HepG2 (cell line): ENCODE results near the gene PRPSAP1. TPM values are rescaled to one million over a fixed set of nuclear protein-coding genes. Genes with fewer than 3 reads are reported as not detected.

ENCODE experiments used
- CCAR2 ChIP-seq: fragments of 200-400 bp; formaldehyde crosslinking; optimal IDR thresholded peaks from 2 replicates; pipeline ENCODE3; 2018; ENCODE audit warnings: low read depth, mild to moderate bottlenecking, low read length, moderate library complexity
- E2F1 ChIP-seq: sonication (generic); formaldehyde crosslinking; IDR thresholded peaks from 2 replicates; pipeline ENCODE4 v1.5.0; 2020; ENCODE audit warnings: missing genetic modification reagents
- HINFP ChIP-seq: sonication (generic); formaldehyde crosslinking; IDR thresholded peaks from 2 replicates; pipeline ENCODE4 v1.4.0; 2020; ENCODE audit warnings: low read depth, mild to moderate bottlenecking, missing genetic modification reagents
- HNF1B ChIP-seq: sonication (generic); formaldehyde crosslinking; IDR thresholded peaks from 2 replicates; pipeline ENCODE4 v1.5.1; 2020; ENCODE audit warnings: mild to moderate bottlenecking, moderate library complexity, missing genetic modification reagents
- HNRNPH1 ChIP-seq: fragments of 200-400 bp; formaldehyde crosslinking; optimal IDR thresholded peaks from 2 replicates; pipeline ENCODE3; 2017; ENCODE audit warnings: mild to moderate bottlenecking, low read depth, low read length
- MBD4 ChIP-seq: IDR thresholded peaks from 2 replicates; pipeline ENCODE4 v1.6.1; 2012; ENCODE audit warnings: low read length, inconsistent platforms, borderline replicate concordance
- MIER2 ChIP-seq: IDR thresholded peaks from 2 replicates; pipeline ENCODE4 v1.6.1; 2016; ENCODE audit warnings: missing biosample characterization, missing genetic modification reagents
- NR2F1 ChIP-seq, 2 experiments: fragments of 450-650 bp in 1 of 2; formaldehyde crosslinking in 1 of 2; IDR thresholded peaks; 2 replicates each; pipeline versions ENCODE4 v1.5.0 to v1.6.1; 2016 to 2020; ENCODE audit warnings: mild to moderate bottlenecking in 1 of 2, missing compliant biosample characterization in 1 of 2, missing genetic modification reagents in 1 of 2, moderate library complexity in 1 of 2
- WIZ ChIP-seq: sonication (generic); formaldehyde crosslinking; IDR thresholded peaks from 2 replicates; pipeline ENCODE4 v1.5.1; 2020; ENCODE audit warnings: mild to moderate bottlenecking, missing genetic modification reagents
- ZBTB37 ChIP-seq: sonication (generic); formaldehyde crosslinking; IDR thresholded peaks from 2 replicates; pipeline ENCODE4 v1.4.0; 2020; ENCODE audit warnings: mild to moderate bottlenecking, missing genetic modification reagents
- ZNF276 ChIP-seq: sonication (generic); formaldehyde crosslinking; IDR thresholded peaks from 2 replicates; pipeline ENCODE4 v1.4.0; 2020; ENCODE audit warnings: mild to moderate bottlenecking, low read depth, missing genetic modification reagents
- ZNF770 ChIP-seq: sonication (generic); formaldehyde crosslinking; IDR thresholded peaks from 2 replicates; pipeline ENCODE4 v1.5.0; 2020; ENCODE audit warnings: mild to moderate bottlenecking, missing genetic modification reagents
- ZNF776 ChIP-seq: sonication (generic); formaldehyde crosslinking; IDR thresholded peaks from 2 replicates; pipeline ENCODE4 v1.4.0; 2020; ENCODE audit warnings: mild to moderate bottlenecking, missing genetic modification reagents
- polyA plus RNA-seq, 8 experiments: library from polyadenylated mRNA; depleted of rRNA in 3 of 8; stranded (reverse) in 7 of 8; unstranded in 1 of 8; fragments of >200 nt; fragmentation: Illumina TruSeq in 4 of 8; extraction: Trizol in 4 of 8; gene quantifications; 2 replicates each; pipeline versions ENCODE4 v1.2.1 to v1.2.3, GENCODE V29; 2011 to 2016; ENCODE audit warnings: low read depth in 4 of 8, missing spikeins in 1 of 8, mixed read lengths in 1 of 8; ENCODE audit not compliant: insufficient read depth in 1 of 8
- total RNA-seq, 5 experiments: library from RNA; depleted of rRNA; stranded (reverse); fragments of >200 nt; fragmentation: Illumina TruSeq; extraction: Trizol; gene quantifications; 2 replicates each; pipeline ENCODE4 v1.2.3, GENCODE V29; 2016; ENCODE audit warnings: low read depth in 1 of 5
- TF ChIP-seq, protein P1 (sequence below): sonication (generic); formaldehyde crosslinking; conservative IDR thresholded peaks from 2 replicates; pipeline ENCODE4 v1.8.1; 2023; ENCODE audit warnings: missing genetic modification reagents
- TF ChIP-seq, protein P2 (sequence below): conservative IDR thresholded peaks from 2 replicates; pipeline ENCODE4 v1.6.1; 2018; ENCODE audit warnings: missing genetic modification reagents

PRPSAP1 gene
- total and polyA plus RNA-seq, 2 of the 13 experiments (the other 11 are each of a cell fraction or from before 2014, with no cell fraction given), result 91.1 to 314 TPM

- TF ChIP-seq ZNF276 (CRISPR knock-in tag), result 0 out of 2 replicates have a peak, but pooled peaks have one; percentile 9
- no peak for TF ChIP-seq ZNF770 (CRISPR knock-in tag)
- no peak for TF ChIP-seq HNRNPH1
- TF ChIP-seq, protein P1, sequence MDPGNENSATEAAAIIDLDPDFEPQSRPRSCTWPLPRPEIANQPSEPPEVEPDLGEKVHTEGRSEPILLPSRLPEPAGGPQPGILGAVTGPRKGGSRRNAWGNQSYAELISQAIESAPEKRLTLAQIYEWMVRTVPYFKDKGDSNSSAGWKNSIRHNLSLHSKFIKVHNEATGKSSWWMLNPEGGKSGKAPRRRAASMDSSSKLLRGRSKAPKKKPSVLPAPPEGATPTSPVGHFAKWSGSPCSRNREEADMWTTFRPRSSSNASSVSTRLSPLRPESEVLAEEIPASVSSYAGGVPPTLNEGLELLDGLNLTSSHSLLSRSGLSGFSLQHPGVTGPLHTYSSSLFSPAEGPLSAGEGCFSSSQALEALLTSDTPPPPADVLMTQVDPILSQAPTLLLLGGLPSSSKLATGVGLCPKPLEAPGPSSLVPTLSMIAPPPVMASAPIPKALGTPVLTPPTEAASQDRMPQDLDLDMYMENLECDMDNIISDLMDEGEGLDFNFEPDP (CRISPR knock-in tag), result no peak
- TF ChIP-seq HNF1B (CRISPR knock-in tag), result peak; percentile 65; the same call in 1 of the 2 replicates
- 0 out of 2 replicates have a peak, but pooled peaks have one; percentile 8 for TF ChIP-seq E2F1 (CRISPR knock-in tag)
- TF ChIP-seq ZBTB37 (CRISPR knock-in tag), result peak; percentile 24; the same call in 1 of the 2 replicates
- no peak for TF ChIP-seq MIER2 (CRISPR knock-in tag)
- TF ChIP-seq ZNF776 (CRISPR knock-in tag), result peak; percentile 5
- TF ChIP-seq, protein P2, sequence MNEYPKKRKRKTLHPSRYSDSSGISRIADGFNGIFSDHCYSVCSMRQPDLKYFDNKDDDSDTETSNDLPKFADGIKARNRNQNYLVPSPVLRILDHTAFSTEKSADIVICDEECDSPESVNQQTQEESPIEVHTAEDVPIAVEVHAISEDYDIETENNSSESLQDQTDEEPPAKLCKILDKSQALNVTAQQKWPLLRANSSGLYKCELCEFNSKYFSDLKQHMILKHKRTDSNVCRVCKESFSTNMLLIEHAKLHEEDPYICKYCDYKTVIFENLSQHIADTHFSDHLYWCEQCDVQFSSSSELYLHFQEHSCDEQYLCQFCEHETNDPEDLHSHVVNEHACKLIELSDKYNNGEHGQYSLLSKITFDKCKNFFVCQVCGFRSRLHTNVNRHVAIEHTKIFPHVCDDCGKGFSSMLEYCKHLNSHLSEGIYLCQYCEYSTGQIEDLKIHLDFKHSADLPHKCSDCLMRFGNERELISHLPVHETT (CRISPR knock-in tag), result no peak
- TF ChIP-seq WIZ, result no peak
- TF ChIP-seq NR2F1 (CRISPR knock-in tag; IDR thresholded peaks at IDR 0.05), result no peak
- no peak for TF ChIP-seq HINFP (CRISPR knock-in tag)
- no peak for TF ChIP-seq MBD4
- TF ChIP-seq CCAR2, result no peak
Observed at GRCh38 chr17:76353004-76353598, 615 bp downstream of the PRPSAP1 start (continued).
